Measurements from ENCODE around the gene ANKMY1.

GRCh38 chr2:240576436-240577205, 18.8 kb upstream of the ANKMY1 start:
- no peak for TF ChIP-seq JUN (IDR thresholded peaks at IDR 0.05; ENCODE audit: low read depth, low read length)
- TF ChIP-seq RAD21 (IDR thresholded peaks at IDR 0.05 in 1 of 2, conservative IDR thresholded peaks at IDR 0.05 in 1 of 2; ENCODE audit: low read depth in 2 of 2, low read length in 2 of 2), result no peak
- TF ChIP-seq USF2 (IDR thresholded peaks at IDR 0.05; ENCODE audit: low read length), result no peak
- TF ChIP-seq, protein P1, sequence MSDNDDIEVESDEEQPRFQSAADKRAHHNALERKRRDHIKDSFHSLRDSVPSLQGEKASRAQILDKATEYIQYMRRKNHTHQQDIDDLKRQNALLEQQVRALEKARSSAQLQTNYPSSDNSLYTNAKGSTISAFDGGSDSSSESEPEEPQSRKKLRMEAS (IDR thresholded peaks at IDR 0.05), result no peak
- no peak for TF ChIP-seq CEBPB (IDR thresholded peaks at IDR 0.05; ENCODE audit: low read depth, low read length)
- no peak for TF ChIP-seq POLR2A (IDR thresholded peaks at IDR 0.05; ENCODE audit: control extremely low read depth in 1 of 2, low read depth in 2 of 2, low read length in 2 of 2)
